Activated T-cell treated with anti-CD3 and anti-CD28 coated beads, Interleukin-2, amount 50 U/mL, for 24 hours (primary cell): ENCODE results near the gene BPIFB2.

ENCODE experiments used
- DNase-seq: peaks from one replicate; pipeline ENCODE4 v3.0.0-alpha.2; 2020
- H3K27ac Mint-ChIP-seq: 2 replicates; pipeline ENCODE4 v1.8.0; 2020; ENCODE audit warnings: mild to moderate bottlenecking, mixed read lengths
- H3K27me3 Mint-ChIP-seq: 2 replicates; pipeline ENCODE4 v1.8.0; 2020; ENCODE audit warnings: mixed read lengths
- H3K36me3 Mint-ChIP-seq: 2 replicates; pipeline ENCODE4 v1.8.0; 2020; ENCODE audit warnings: low read depth, mixed read lengths
- H3K4me1 Mint-ChIP-seq: 2 replicates; pipeline ENCODE4 v1.8.0; 2020; ENCODE audit warnings: low read depth, mixed read lengths
- H3K4me3 Mint-ChIP-seq: 2 replicates; pipeline ENCODE4 v1.8.0; 2020; ENCODE audit warnings: mild to moderate bottlenecking, moderate library complexity, mixed read lengths
- H3K9me3 Mint-ChIP-seq: 2 replicates; pipeline ENCODE4 v1.8.0; 2020; ENCODE audit warnings: mixed read lengths

BPIFB2 gene

DNA sequence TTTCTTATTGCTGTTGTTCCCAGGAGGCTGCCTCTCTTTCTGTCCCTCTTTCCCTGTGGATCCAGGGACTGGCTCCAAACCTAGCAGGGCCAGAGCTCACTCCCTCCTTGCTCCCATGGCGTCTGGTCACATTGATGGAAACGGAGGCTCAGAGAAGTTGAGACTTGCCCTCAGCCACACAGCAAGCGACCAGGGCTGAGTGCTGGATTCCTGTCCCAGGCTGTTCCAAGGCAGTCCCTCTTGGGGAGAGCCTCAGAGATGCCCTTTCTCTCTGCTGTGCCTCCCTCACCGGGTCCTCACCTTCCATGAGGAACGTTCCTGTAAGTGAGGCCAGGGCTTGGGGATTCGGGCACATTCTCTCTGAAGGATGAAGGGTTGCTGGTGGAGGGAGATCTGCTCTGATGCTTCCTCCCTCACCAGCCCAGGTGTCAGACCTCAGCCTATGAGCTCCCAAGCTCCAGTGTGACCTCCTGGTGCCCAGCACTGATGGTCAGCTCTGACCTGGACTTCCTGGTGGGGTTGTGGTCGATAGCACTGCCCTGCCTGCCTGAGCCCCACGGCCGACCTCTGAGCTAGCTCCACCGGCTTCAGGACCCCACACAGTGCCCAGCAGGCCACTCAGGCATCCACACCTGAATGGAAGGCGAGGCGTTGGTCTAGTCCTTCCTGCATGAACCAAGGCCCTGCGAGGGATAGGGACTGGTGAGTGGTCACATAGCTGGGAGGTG lies 30.1 kb upstream of the BPIFB2 start:
- peaks cover 6% of the 10 kb centered on the region for H3K36me3 Mint-ChIP-seq
- H3K4me1 Mint-ChIP-seq = peaks cover 17% of the 10 kb centered on the region
- no peaks in the 10 kb centered on the region for H3K27me3 Mint-ChIP-seq
- peak overlapping the region; percentile 72 for H3K27ac Mint-ChIP-seq
- no peak overlapping the region for H3K4me3 Mint-ChIP-seq
- H3K9me3 Mint-ChIP-seq = peaks cover 17% of the 10 kb centered on the region
- peak; percentile 23 for DNase-seq

DNA sequence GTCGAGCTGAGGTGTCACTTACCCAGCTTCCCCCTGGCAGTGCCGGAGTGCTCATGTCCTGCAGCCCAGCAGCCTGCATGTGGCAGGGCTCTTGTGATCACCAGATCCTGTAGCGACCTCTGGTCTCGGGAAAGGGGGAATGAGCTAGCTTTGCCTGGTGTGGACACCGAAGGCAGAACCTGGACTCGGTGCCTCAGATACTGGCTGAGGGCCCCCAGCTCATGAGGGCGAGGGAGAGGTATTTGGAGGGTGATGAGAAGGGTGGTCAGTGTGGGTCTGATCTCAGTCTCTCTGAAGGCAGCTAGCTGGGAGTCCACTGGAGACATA lies 29.5 kb upstream of the BPIFB2 start:
- Mint-ChIP-seq H3K27ac (no peak overlapping the region), H3K36me3 (peaks cover 4% of the 10 kb centered on the region), H3K9me3 (peaks cover 17% of the 10 kb centered on the region), H3K4me1 (peaks cover 19% of the 10 kb centered on the region), H3K4me3 (no peak overlapping the region), H3K27me3 (no peaks in the 10 kb centered on the region)
- DNase-seq = peak; percentile 30

DNA sequence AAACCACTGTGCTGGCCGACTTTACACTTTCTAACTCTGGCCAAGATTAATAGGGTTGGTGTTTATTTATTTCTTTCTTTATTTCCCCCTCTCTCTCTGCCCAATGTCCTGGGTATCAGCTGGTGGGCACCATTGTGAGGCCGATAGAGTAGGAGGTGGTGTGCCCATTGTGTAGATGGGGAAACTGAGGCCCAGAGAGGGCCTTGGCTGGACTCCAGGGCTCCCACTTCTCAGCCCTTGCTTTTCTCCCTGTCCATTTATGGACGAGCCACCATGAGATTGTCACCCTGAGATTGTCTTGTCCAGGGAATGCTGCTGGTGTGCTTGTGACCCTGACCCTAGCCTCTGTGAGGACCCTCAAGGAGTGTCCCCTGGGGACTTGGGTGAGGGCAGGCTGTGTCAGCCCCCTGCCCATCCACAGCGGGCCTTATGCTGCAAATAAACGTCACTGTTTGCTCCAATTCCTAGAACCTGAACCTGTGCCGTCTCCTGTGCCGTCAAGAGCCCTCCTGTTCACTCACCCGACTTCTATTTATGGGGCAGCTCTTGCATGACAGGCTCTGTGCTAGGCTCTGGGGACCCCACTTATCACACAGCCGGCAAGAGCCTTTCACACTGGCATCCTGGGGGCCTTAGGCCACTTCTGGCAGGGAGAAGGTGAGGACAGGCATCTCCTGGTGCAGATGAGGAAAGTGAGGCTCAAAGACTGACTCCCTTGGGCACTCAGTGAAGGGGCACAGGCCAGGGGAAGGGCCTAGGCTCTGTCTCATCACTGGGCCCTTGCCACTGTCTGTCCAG lies 28.1 kb upstream of the BPIFB2 start:
- Mint-ChIP-seq H3K36me3 (peaks cover 3% of the 10 kb centered on the region), H3K4me1 (peaks cover 19% of the 10 kb centered on the region), H3K4me3 (no peak overlapping the region), H3K9me3 (peaks cover 17% of the 10 kb centered on the region), H3K27ac (peak overlapping the region; percentile 29), H3K27me3 (no peaks in the 10 kb centered on the region)
- DNase-seq = peak; percentile 22

DNA sequence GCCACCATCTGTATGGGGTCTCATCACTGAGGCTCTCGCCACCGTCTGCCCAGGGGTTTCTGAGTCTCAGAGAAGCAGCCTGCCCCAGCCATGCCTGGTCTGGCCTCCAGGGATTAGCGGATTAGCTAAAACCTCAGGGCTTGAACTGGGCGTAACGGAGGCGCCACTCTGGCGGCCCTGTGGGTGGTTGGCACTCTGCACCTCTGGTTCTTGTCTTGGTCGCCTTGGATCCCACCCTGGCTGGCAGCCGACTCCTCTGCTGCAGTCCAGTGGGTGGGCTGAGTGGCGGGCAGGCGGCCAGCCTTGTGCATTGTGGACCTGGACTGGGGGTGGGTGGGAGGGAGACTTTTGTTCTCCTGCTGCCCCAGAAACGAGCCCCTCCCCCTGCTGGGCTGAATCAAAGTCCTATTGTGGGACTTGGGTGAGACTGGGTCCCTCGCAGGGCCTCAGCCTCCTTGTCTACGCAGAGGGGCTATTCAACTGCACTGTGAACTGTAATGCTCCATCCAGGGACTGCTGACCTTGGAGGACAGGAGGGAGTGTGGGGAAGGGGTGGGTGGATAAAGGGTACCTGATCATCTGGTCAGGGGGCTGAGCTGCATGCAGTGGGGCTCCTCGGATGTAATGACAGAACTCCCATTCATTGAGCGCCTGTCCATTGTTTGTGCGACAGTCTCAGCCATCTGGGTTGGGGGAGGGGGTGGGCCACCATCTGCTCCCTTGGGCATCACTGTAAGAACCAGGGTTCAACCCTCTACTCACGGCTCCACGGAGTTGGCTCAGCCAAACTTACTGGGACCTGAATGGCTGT lies 27.2 kb upstream of the BPIFB2 start:
- Mint-ChIP-seq H3K36me3 (no peaks in the 10 kb centered on the region), H3K27me3 (no peaks in the 10 kb centered on the region), H3K27ac (no peak overlapping the region), H3K4me3 (no peak overlapping the region), H3K9me3 (peaks cover 15% of the 10 kb centered on the region), H3K4me1 (peaks cover 19% of the 10 kb centered on the region)
- peak; percentile 17 for DNase-seq

DNA sequence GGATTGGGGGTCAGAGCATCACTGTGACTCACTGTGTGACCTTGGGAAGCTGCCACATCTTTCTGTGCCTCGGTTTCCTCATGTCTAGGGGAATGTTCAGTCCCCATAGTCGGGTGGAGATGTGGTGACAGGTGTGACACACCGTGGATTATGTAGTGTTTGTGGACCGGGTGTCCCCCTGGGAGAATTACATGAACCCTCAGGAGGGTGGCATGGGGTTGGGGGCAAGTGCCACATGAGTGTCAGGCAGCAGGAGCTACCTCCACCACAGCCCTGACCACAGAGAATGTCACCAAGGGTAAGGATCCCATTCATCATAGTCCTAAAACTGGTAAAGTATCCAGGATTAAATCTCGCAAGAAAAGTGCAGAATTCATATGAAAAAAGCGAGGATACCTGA lies 26.5 kb upstream of the BPIFB2 start:
- Mint-ChIP-seq H3K4me3 (no peak overlapping the region), H3K27me3 (no peaks in the 10 kb centered on the region), H3K9me3 (peaks cover 10% of the 10 kb centered on the region), H3K27ac (no peak overlapping the region), H3K36me3 (no peaks in the 10 kb centered on the region), H3K4me1 (peaks cover 19% of the 10 kb centered on the region)
- peak; percentile 24 for DNase-seq

DNA sequence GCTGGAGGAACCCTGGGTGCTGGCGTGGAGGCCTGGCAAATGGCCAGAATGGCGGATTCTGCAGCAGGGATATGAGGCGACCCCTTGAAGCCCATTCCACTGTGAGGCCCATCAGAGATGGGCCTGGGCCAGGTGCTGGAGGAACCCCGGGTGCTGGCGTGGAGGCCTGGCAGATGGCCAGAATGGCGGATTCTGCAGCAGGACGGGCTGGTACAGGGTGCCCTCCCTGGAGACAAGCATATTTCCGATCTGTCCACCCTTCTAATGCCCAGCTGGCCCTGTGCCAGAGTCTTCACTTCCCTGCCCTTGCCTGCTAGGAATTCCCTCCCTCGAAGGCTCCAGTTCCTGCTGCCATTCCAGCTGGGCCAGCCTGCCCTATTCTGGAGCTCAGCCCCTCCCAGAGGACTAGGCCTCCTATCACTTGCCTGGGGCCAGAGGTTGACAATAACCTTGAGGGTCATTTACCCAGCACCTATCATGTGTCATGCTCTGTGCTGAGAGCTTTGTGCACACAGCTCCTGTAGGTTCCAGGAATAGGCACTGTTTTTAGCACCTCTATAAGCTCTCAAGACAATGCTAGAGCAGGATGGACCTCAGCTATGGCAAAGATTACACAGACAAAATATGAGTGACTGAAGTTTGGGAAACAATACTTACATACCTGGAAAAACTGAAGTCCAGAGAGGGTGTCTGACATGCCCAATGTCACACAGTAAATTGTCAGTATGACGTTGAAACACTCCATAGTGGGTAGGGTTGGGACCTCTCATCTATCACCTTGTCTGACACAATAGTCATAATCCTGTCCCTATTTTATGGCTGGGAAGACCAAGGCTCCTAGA lies 24.7 kb upstream of the BPIFB2 start:
- Mint-ChIP-seq H3K27ac (no peak overlapping the region), H3K27me3 (no peaks in the 10 kb centered on the region), H3K4me3 (no peak overlapping the region), H3K4me1 (peaks cover 7% of the 10 kb centered on the region), H3K9me3 (no peaks in the 10 kb centered on the region), H3K36me3 (no peaks in the 10 kb centered on the region)
- DNase-seq = no peak

DNA sequence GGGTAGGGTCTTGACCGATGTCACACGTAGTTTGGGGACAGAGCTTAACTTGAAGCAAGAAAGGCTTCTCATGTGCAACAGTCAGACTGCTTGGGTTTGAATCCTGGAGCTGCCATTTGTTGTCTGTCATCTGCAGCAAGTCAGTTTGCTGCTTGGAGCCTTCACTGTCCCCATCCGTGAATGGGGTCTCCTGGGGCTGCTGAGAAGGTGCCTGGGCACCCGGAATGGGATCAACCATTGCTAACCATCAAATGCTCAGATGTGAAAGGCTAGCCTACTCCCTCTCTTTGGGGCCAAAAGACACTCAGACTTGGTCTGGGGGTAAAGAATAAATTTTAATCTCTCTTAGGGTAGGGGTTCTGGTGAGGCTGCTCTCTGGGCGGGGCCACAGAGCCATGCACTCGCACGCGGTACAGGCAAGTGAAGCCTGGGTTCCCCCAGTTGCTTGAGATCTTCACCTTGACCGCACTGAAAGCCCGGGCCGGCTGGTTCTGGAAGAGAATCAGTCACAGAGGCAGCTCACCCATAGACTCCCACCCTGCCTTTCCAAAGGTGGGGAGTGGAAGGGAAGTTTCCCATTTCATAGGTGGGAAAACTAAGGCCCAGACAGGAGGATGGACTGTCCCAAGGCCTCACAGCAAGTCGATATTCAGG lies 23.9 kb upstream of the BPIFB2 start:
- Mint-ChIP-seq H3K4me3 (no peak overlapping the region), H3K9me3 (no peaks in the 10 kb centered on the region), H3K27me3 (no peaks in the 10 kb centered on the region), H3K4me1 (peaks cover 9% of the 10 kb centered on the region), H3K36me3 (no peaks in the 10 kb centered on the region), H3K27ac (no peak overlapping the region)
- DNase-seq = no peak

DNA sequence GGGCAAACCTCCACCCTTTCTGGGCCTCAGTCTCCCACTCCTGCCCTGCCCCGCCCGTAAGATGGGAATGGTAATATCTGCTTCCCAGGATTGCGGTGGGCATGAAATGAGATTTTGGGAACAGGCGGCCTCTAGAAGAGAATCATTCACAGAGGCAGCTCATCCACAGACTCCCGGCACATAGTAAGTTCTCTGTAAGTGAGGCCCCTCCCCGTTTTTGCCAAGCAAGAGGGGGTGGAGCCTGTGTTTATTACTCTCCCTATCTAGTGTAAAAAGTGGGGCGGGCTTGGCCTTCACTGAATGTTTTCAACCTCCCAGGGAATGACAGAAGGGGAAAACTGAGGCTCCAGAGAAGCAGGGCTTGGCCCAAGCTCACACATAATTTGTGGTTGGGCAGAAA lies 23.3 kb upstream of the BPIFB2 start:
- DNase-seq = no peak
- H3K36me3 Mint-ChIP-seq = no peaks in the 10 kb centered on the region
- H3K27ac Mint-ChIP-seq = no peak overlapping the region
- no peaks in the 10 kb centered on the region for H3K9me3 Mint-ChIP-seq
- peaks cover 9% of the 10 kb centered on the region for H3K4me1 Mint-ChIP-seq
- no peak overlapping the region for H3K4me3 Mint-ChIP-seq
- no peaks in the 10 kb centered on the region for H3K27me3 Mint-ChIP-seq

DNA sequence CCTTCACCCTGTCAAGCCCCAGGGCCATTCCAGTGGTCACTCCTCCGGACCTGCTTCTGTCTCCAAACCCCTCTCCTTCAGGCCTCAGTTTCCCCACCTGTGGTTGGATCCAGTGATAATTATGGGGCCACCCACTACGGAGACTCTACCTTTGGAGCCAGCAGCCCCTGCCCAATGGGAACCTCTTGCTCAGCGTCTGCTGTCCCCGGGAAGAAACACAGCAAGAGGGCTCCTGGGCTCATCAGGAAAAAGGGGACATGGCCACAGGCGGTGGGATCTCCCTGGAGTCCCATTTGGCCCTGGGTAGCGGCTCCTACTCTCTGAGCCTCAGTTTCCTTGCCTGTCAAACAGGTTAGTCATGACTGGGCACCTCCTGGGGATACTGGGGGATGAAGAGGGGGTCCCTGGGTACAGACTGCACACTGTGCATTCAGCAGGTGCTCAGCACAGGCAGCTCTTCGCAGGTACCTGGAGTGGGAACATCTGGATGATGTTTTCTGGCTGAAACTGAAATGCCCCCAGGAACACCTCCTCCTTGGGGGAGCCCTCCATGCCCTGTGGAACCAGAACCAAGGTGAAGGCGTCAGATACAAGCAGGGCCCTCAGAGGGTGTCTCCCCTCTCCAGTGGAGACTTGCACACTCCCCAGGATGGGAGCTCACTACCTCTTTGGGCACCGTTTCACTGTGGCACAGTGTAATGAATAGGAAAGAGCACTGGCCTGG lies 22.7 kb upstream of the BPIFB2 start:
- H3K27ac Mint-ChIP-seq = no peak overlapping the region
- no peak overlapping the region for H3K4me3 Mint-ChIP-seq
- DNase-seq = no peak
- H3K9me3 Mint-ChIP-seq = no peaks in the 10 kb centered on the region
- no peaks in the 10 kb centered on the region for H3K27me3 Mint-ChIP-seq
- H3K4me1 Mint-ChIP-seq = peaks cover 9% of the 10 kb centered on the region
- H3K36me3 Mint-ChIP-seq = no peaks in the 10 kb centered on the region

DNA sequence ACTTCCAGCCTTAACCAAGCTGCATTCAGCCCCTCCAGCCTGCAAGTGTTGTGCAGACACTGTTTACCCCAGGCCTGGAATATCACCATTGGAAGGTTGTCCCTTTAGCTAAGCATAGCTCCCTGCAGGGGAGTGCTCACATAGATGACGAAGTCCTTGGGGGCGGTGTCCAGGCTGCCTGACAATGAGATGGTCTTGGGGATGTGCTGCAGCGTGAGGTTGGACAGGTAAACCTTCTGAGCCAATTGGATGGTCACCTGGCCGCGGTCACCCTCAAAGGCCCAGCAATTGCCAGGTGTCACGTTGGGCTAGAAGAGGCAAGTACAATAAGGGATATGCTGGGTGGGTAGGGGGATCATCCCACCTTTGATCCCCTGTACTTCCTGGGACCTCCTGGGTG lies 21.9 kb upstream of the BPIFB2 start:
- Mint-ChIP-seq H3K4me1 (peaks cover 11% of the 10 kb centered on the region), H3K27me3 (no peaks in the 10 kb centered on the region), H3K4me3 (no peak overlapping the region), H3K36me3 (no peaks in the 10 kb centered on the region), H3K9me3 (no peaks in the 10 kb centered on the region), H3K27ac (no peak overlapping the region)
- no peak for DNase-seq

DNA sequence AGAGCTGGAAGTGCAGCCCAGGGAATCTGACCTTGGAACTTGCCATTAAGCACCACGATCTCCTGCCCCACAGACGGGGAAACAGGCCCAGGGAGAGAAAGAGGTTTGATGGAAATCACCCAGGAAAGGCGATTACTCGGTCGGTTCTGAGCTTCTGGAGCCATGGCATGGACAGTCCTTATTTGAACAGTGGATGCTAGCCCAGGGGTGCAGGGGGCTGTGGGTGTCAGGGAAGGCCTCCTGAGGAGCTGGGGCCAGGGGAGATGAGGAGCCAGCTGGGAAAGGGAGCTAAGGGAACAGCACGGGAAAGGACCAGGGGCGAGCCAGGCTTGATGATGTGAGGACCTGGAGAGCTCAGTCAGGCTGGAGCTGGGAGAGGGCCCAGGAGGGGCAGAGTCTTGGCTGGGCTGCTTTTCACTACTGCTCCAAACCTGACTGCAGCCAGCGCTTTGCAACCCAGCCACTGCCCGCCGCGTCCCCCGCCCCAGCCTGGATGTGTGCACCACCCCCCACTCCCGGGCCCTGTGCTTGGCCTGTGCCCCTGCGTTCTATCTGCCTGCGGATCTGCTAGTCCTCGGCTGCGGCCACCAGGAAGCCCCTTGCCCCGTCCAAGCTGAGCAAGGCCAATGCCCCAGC lies 21.1 kb upstream of the BPIFB2 start:
- H3K9me3 Mint-ChIP-seq = no peaks in the 10 kb centered on the region
- no peaks in the 10 kb centered on the region for H3K27me3 Mint-ChIP-seq
- H3K36me3 Mint-ChIP-seq = no peaks in the 10 kb centered on the region
- H3K4me3 Mint-ChIP-seq = no peak overlapping the region
- no peak for DNase-seq
- no peak overlapping the region for H3K27ac Mint-ChIP-seq
- peaks cover 20% of the 10 kb centered on the region for H3K4me1 Mint-ChIP-seq

DNA sequence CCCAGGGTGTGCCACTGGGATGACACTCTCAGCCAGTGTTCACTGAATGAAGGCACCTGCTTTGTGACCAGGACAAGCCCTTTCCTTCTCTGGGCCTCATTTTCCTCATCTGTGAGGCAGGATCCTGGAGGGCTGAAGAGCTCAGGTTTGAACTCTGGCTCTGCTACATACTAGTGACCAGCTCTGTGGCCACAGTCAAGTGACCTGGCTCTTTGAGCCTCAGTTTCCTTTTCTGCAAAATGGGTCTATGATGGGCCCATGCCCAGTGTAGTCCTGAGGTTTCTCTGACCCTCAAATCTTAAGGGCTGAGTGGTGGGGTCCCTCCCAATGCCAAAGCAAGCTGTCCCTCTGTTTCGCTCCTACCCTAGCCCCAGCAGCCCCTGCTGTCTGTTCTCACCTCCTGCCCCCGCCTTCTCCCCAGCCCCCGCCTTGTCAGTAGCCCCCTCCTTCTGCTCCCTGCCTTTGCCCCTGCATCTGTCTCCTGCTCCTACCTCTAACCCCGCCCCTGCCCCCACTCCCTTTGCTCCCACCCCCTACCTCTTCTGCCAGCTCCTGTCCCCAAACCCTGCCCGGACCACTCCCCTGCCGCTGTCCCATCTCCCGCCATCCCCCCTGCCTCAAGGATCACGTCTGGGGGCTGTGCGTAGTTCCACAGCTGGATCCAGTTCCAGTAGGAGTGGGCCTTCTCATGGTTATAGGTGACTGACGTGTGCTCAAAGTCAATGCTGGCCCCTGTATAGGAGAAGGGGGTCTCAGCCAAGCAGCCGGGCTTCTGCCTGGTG lies 20.3 kb upstream of the BPIFB2 start:
- Mint-ChIP-seq H3K4me1 (peaks cover 25% of the 10 kb centered on the region), H3K36me3 (no peaks in the 10 kb centered on the region), H3K9me3 (no peaks in the 10 kb centered on the region), H3K27ac (no peak overlapping the region), H3K4me3 (no peak overlapping the region), H3K27me3 (no peaks in the 10 kb centered on the region)
- DNase-seq = no peak
